Mesendoderm (in vitro differentiated cells): Measurements from ENCODE around the gene CAP2.

Experiments used
- DNase-seq: peaks from one replicate; pipeline ENCODE4 v3.0.0; 2013
- H2AK5ac ChIP-seq: 2 replicates; pipeline ENCODE4 v1.6.1; 2013; ENCODE audit warnings: low read length, inconsistent platforms
- H2BK120ac ChIP-seq: 2 replicates; pipeline ENCODE4 v1.6.1; 2013; ENCODE audit warnings: low read depth, mild to moderate bottlenecking, low read length, moderate library complexity, mixed read lengths
- H2BK15ac ChIP-seq: replicated peaks from 2 replicates; pipeline ENCODE4 v1.6.1; 2013; ENCODE audit warnings: low read depth, mild to moderate bottlenecking, moderate library complexity
- H2BK5ac ChIP-seq: 2 replicates; pipeline ENCODE4 v1.6.1; 2013; ENCODE audit warnings: low read length, inconsistent platforms
- H3K18ac ChIP-seq: 2 replicates; pipeline ENCODE4 v1.6.1; 2013; ENCODE audit warnings: mild to moderate bottlenecking, low read length, mixed read lengths
- H3K23ac ChIP-seq: one replicate; pipeline ENCODE4 v1.6.1; 2013; ENCODE audit warnings: low read length
- H3K27ac ChIP-seq: 2 replicates; pipeline ENCODE4 v1.5.1; 2013; ENCODE audit warnings: low read depth, mild to moderate bottlenecking, inconsistent platforms, low read length, moderate library complexity
- H3K27me3 ChIP-seq: 2 replicates; pipeline ENCODE4 v1.6.1; 2013; ENCODE audit warnings: low read length, control low read depth, mild to moderate bottlenecking, inconsistent platforms; ENCODE audit not compliant: insufficient read depth, poor library complexity
- H3K36me3 ChIP-seq: 2 replicates; pipeline ENCODE4 v1.6.1; 2013; ENCODE audit warnings: low read length, inconsistent platforms; ENCODE audit not compliant: control insufficient read depth, insufficient read depth
- H3K4ac ChIP-seq: one replicate; pipeline ENCODE4 v1.6.1; 2013; ENCODE audit warnings: low read depth, mild to moderate bottlenecking, low read length, moderate library complexity
- H3K4me1 ChIP-seq: 2 replicates; pipeline ENCODE4 v1.6.1; 2013; ENCODE audit warnings: low read depth, low read length, inconsistent platforms; ENCODE audit not compliant: control insufficient read depth
- H3K4me2 ChIP-seq: 2 replicates; pipeline ENCODE4 v1.6.1; 2013; ENCODE audit warnings: low read length
- H3K4me3 ChIP-seq: 2 replicates; pipeline ENCODE4 v1.5.1; 2013; ENCODE audit warnings: mild to moderate bottlenecking, low read length
- H3K56ac ChIP-seq: one replicate; pipeline ENCODE4 v1.6.1; 2013; ENCODE audit warnings: low read length
- H3K79me1 ChIP-seq: 2 replicates; pipeline ENCODE4 v1.6.1; 2013; ENCODE audit warnings: low read length, inconsistent platforms
- H3K79me2 ChIP-seq: 2 replicates; pipeline ENCODE4 v1.6.1; 2013; ENCODE audit warnings: mild to moderate bottlenecking, low read length; ENCODE audit not compliant: control insufficient read depth, insufficient read depth
- H3K9ac ChIP-seq: 2 replicates; pipeline ENCODE4 v1.6.1; 2013; ENCODE audit warnings: low read length, inconsistent platforms
- H4K5ac ChIP-seq: one replicate; pipeline ENCODE4 v1.6.1; 2013; ENCODE audit warnings: low read length
- H4K8ac ChIP-seq: one replicate; pipeline ENCODE4 v1.6.1; 2013; ENCODE audit warnings: low read depth, mild to moderate bottlenecking, control low read depth, low read length, moderate library complexity
- WGBS: extraction: QIAGEN DNeasy Blood & Tissue Kit; methylation state at CpG from one replicate; pipeline ENCODE4 v1.1.7; 2013; ENCODE audit warnings: low lambda C conversion rate, missing lambda C conversion rate; ENCODE audit not compliant: insufficient coverage; ENCODE audit errors: extremely low coverage; 5-methylcytosine and 5-hydroxymethylcytosine counted together

CAP2 gene

GRCh38 chr6:17506531-17506930 is 113.1 kb downstream of the CAP2 start:
- no peak overlapping the region for H2BK15ac ChIP-seq
- no CpG with 5 or more reads among the region's 6 CpGs for WGBS
- H3K9ac ChIP-seq: no peak overlapping the region
- no peaks in the 10 kb centered on the region for H3K79me2 ChIP-seq
- no peak overlapping the region for H3K4me2 ChIP-seq
- no peaks in the 10 kb centered on the region for H3K4me1 ChIP-seq
- H3K27ac ChIP-seq: no peak overlapping the region
- no peak overlapping the region for H2BK5ac ChIP-seq
- no peak overlapping the region for H2AK5ac ChIP-seq
- H3K79me1 ChIP-seq: no peaks in the 10 kb centered on the region
- no peak overlapping the region for H3K23ac ChIP-seq
- H3K18ac ChIP-seq: no peak overlapping the region
- no peak overlapping the region for H3K56ac ChIP-seq
- H3K36me3 ChIP-seq: no peaks in the 10 kb centered on the region
- H2BK120ac ChIP-seq: no peak overlapping the region
- H3K4ac ChIP-seq: no peak overlapping the region
- no peaks in the 10 kb centered on the region for H3K27me3 ChIP-seq
- no peak overlapping the region for H4K8ac ChIP-seq
- H4K5ac ChIP-seq: no peak overlapping the region
- no peak for DNase-seq
- no peak overlapping the region for H3K4me3 ChIP-seq

GRCh38 chr6:17506962-17507361 is 113.6 kb downstream of the CAP2 start:
- H3K4me3 ChIP-seq: no peak overlapping the region
- H4K8ac ChIP-seq: no peak overlapping the region
- H3K4me2 ChIP-seq: no peak overlapping the region
- no peak overlapping the region for H3K9ac ChIP-seq
- H2BK120ac ChIP-seq: no peak overlapping the region
- H3K27me3 ChIP-seq: no peaks in the 10 kb centered on the region
- DNase-seq: no peak
- no peak overlapping the region for H3K56ac ChIP-seq
- no peak overlapping the region for H3K27ac ChIP-seq
- no peaks in the 10 kb centered on the region for H3K4me1 ChIP-seq
- no peak overlapping the region for H2BK15ac ChIP-seq
- no peak overlapping the region for H2AK5ac ChIP-seq
- no peak overlapping the region for H4K5ac ChIP-seq
- whole genome bisulfite sequencing: no CpG with 5 or more reads among the region's 12 CpGs
- no peak overlapping the region for H3K18ac ChIP-seq
- no peak overlapping the region for H3K4ac ChIP-seq
- H3K79me1 ChIP-seq: no peaks in the 10 kb centered on the region
- H3K23ac ChIP-seq: no peak overlapping the region
- no peaks in the 10 kb centered on the region for H3K79me2 ChIP-seq
- no peaks in the 10 kb centered on the region for H3K36me3 ChIP-seq
- no peak overlapping the region for H2BK5ac ChIP-seq

GRCh38 chr6:17511084-17511483 is 117.7 kb downstream of the CAP2 start:
- H2AK5ac ChIP-seq: no peak overlapping the region
- DNase-seq: no peak
- no peak overlapping the region for H2BK15ac ChIP-seq
- no peak overlapping the region for H4K5ac ChIP-seq
- H3K79me2 ChIP-seq: no peaks in the 10 kb centered on the region
- no peaks in the 10 kb centered on the region for H3K4me1 ChIP-seq
- no peaks in the 10 kb centered on the region for H3K27me3 ChIP-seq
- H3K4me2 ChIP-seq: no peak overlapping the region
- H3K18ac ChIP-seq: no peak overlapping the region
- H3K4me3 ChIP-seq: no peak overlapping the region
- H3K79me1 ChIP-seq: no peaks in the 10 kb centered on the region
- H3K27ac ChIP-seq: no peak overlapping the region
- no peaks in the 10 kb centered on the region for H3K36me3 ChIP-seq
- H3K4ac ChIP-seq: no peak overlapping the region
- H3K23ac ChIP-seq: no peak overlapping the region
- H2BK5ac ChIP-seq: no peak overlapping the region
- no peak overlapping the region for H3K9ac ChIP-seq
- no peak overlapping the region for H3K56ac ChIP-seq
- H2BK120ac ChIP-seq: no peak overlapping the region
- WGBS: no CpG with 5 or more reads among the region's 11 CpGs
- H4K8ac ChIP-seq: no peak overlapping the region

- Histone ChIP-seq H3K56ac (no peak overlapping the region), H3K79me2 (no peaks in the 10 kb centered on the region), H3K27ac (no peak overlapping the region), H2BK120ac (no peak overlapping the region), H2BK5ac (no peak overlapping the region), H2BK15ac (no peak overlapping the region), H4K5ac (no peak overlapping the region), H3K23ac (no peak overlapping the region), H3K4me2 (no peak overlapping the region), H3K9ac (no peak overlapping the region), H4K8ac (no peak overlapping the region), H3K4me3 (no peak overlapping the region), H3K79me1 (no peaks in the 10 kb centered on the region), H3K18ac (no peak overlapping the region), H2AK5ac (no peak overlapping the region), H3K4ac (no peak overlapping the region), H3K4me1 (no peaks in the 10 kb centered on the region), H3K36me3 (no peaks in the 10 kb centered on the region), H3K27me3 (no peaks in the 10 kb centered on the region)
- no peak for DNase-seq
- WGBS: no CpG with 5 or more reads among the region's 7 CpGs
These were observed 118.2 kb downstream of the CAP2 start for GRCh38 chr6:17511580-17511979.

GRCh38 chr6:17519120-17519519 is 125.7 kb downstream of the CAP2 start:
- H3K4ac ChIP-seq: no peak overlapping the region
- H4K5ac ChIP-seq: no peak overlapping the region
- H2BK5ac ChIP-seq: no peak overlapping the region
- no peaks in the 10 kb centered on the region for H3K79me2 ChIP-seq
- H3K27me3 ChIP-seq: no peaks in the 10 kb centered on the region
- WGBS: no CpG with 5 or more reads among the region's 5 CpGs
- H3K23ac ChIP-seq: no peak overlapping the region
- H3K9ac ChIP-seq: no peak overlapping the region
- no peak overlapping the region for H4K8ac ChIP-seq
- no peak overlapping the region for H3K18ac ChIP-seq
- H3K27ac ChIP-seq: no peak overlapping the region
- DNase-seq: no peak
- H3K79me1 ChIP-seq: no peaks in the 10 kb centered on the region
- H2BK120ac ChIP-seq: no peak overlapping the region
- no peaks in the 10 kb centered on the region for H3K4me1 ChIP-seq
- no peak overlapping the region for H3K4me2 ChIP-seq
- H3K36me3 ChIP-seq: no peaks in the 10 kb centered on the region
- no peak overlapping the region for H2BK15ac ChIP-seq
- no peak overlapping the region for H3K4me3 ChIP-seq
- no peak overlapping the region for H3K56ac ChIP-seq
- no peak overlapping the region for H2AK5ac ChIP-seq

GRCh38 chr6:17525637-17526036 is 132.2 kb downstream of the CAP2 start:
- H3K56ac ChIP-seq: no peak overlapping the region
- H4K5ac ChIP-seq: no peak overlapping the region
- no peak overlapping the region for H2BK120ac ChIP-seq
- no peaks in the 10 kb centered on the region for H3K36me3 ChIP-seq
- no peak overlapping the region for H3K18ac ChIP-seq
- H4K8ac ChIP-seq: no peak overlapping the region
- no peak overlapping the region for H2BK5ac ChIP-seq
- no peak overlapping the region for H3K4ac ChIP-seq
- no peak overlapping the region for H3K9ac ChIP-seq
- no peak overlapping the region for H3K27ac ChIP-seq
- no peak overlapping the region for H2AK5ac ChIP-seq
- no peaks in the 10 kb centered on the region for H3K79me2 ChIP-seq
- no peak overlapping the region for H2BK15ac ChIP-seq
- no peak for DNase-seq
- H3K27me3 ChIP-seq: no peaks in the 10 kb centered on the region
- H3K4me2 ChIP-seq: no peak overlapping the region
- no CpG with 5 or more reads among the region's 3 CpGs for WGBS
- no peak overlapping the region for H3K23ac ChIP-seq
- H3K79me1 ChIP-seq: no peaks in the 10 kb centered on the region
- no peaks in the 10 kb centered on the region for H3K4me1 ChIP-seq
- H3K4me3 ChIP-seq: no peak overlapping the region
